AG08395 (cell line): ENCODE results near the gene PRAMEF18.
"Not testable (repeated sequence)": the region's sequence is repeated elsewhere in the genome, so short reads cannot be mapped to it uniquely, and the experiment has no call there.

Source experiments
- DNase-seq: peaks from one replicate; pipeline ENCODE4 v3.0.0; 2012; ENCODE audit warnings: mixed read lengths, low spot score

Gene PRAMEF18

GRCh38 chr1:13201309-13201708, 24.6 kb downstream of the PRAMEF18 start, which contains the start of gene PRAMEF13:
TSS of gene PRAMEF13 (minus strand) at chr1:13201409. CDS start at chr1:13199589, 1,820 bp downstream.
- not testable (repeated sequence) for DNase-seq
